Raji (cell line): ENCODE data around the gene AGAP1.

Experiments
- POLR2A ChIP-seq: IDR thresholded peaks from 2 replicates; pipeline ENCODE4 v1.6.1; 2011; ENCODE audit warnings: low read depth, low read length, control low read depth; ENCODE audit not compliant: insufficient read depth

AGAP1 gene

GRCh38 chr2:235727891-235728799 is 234.3 kb downstream of the AGAP1 start:
- TF ChIP-seq POLR2A = no peak

GRCh38 chr2:235728800-235729556 is 235.1 kb downstream of the AGAP1 start:
- TF ChIP-seq POLR2A = no peak

GRCh38 chr2:235729557-235729947 is 235.7 kb downstream of the AGAP1 start:
- TF ChIP-seq POLR2A = no peak

- TF ChIP-seq POLR2A = no peak
These were observed 236.3 kb downstream of the AGAP1 start for GRCh38 chr2:235730115-235730514.

GRCh38 chr2:235733761-235734160 is 239.9 kb downstream of the AGAP1 start:
- TF ChIP-seq POLR2A = no peak

- TF ChIP-seq POLR2A = no peak
These were observed 240.3 kb downstream of the AGAP1 start for GRCh38 chr2:235734168-235734567.

- TF ChIP-seq POLR2A = no peak
These were observed 240.9 kb downstream of the AGAP1 start for GRCh38 chr2:235734688-235735231.

- TF ChIP-seq POLR2A = no peak
These were observed 243.6 kb downstream of the AGAP1 start for GRCh38 chr2:235737396-235737795.

- no peak for TF ChIP-seq POLR2A
These were observed 244.0 kb downstream of the AGAP1 start for GRCh38 chr2:235737840-235738239.

GRCh38 chr2:235739704-235740415 is 246.0 kb downstream of the AGAP1 start:
- no peak for TF ChIP-seq POLR2A

- TF ChIP-seq POLR2A = no peak
These were observed 247.0 kb downstream of the AGAP1 start for GRCh38 chr2:235740821-235741220.

- no peak for TF ChIP-seq POLR2A
These were observed 250.3 kb downstream of the AGAP1 start for GRCh38 chr2:235744161-235744560.

GRCh38 chr2:235745597-235745996 is 251.8 kb downstream of the AGAP1 start:
- no peak for TF ChIP-seq POLR2A

- TF ChIP-seq POLR2A = no peak
These were observed 252.6 kb downstream of the AGAP1 start for GRCh38 chr2:235746257-235746934.
